Natural killer cell treated with Interleukin-12 subunit alpha and Interleukin-12 subunit beta and Interleukin-15 and Interleukin-18, amount 100 ng/mL, for 72 hours (primary cell): Measurements from ENCODE around the gene SV2C. TPM values are rescaled to one million over a fixed set of nuclear protein-coding genes. Genes with fewer than 3 reads are reported as not detected.

ENCODE experiments used
- ATAC-seq, 2 donors: fragments of 150-1000 bp; cut with Tn5 transposase in 1 of 2; sonication (Bioruptor Pico), chemical (Tn5 transposase) in 1 of 2; 2 replicates each; pipeline ENCODE4 v1.10.0; 2021
- DNase-seq: peaks from one replicate; pipeline ENCODE4 v3.0.0; 2022; ENCODE audit warnings: low spot score
- H3K27ac Mint-ChIP-seq, 2 donors: 1 replicate in 1 of 2; 2 replicates in 1 of 2; pipeline ENCODE4 v1.8.0; 2022; ENCODE audit warnings: mixed read lengths in 2 of 2, mild to moderate bottlenecking in 1 of 2, moderate library complexity in 1 of 2
- H3K27me3 Mint-ChIP-seq, 2 donors: 1 replicate in 1 of 2; 2 replicates in 1 of 2; pipeline ENCODE4 v1.8.0; 2022; ENCODE audit warnings: mixed read lengths in 2 of 2
- H3K36me3 Mint-ChIP-seq: one replicate; pipeline ENCODE4 v1.8.0; 2022; ENCODE audit warnings: mixed read lengths
- H3K4me1 Mint-ChIP-seq, 2 donors: 1 replicate in 1 of 2; 2 replicates in 1 of 2; pipeline ENCODE4 v1.8.0; 2022; ENCODE audit warnings: low read depth in 2 of 2, mixed read lengths in 2 of 2, mild to moderate bottlenecking in 1 of 2
- H3K4me3 Mint-ChIP-seq: one replicate; pipeline ENCODE4 v1.8.0; 2022; ENCODE audit warnings: mixed read lengths
- H3K9me3 Mint-ChIP-seq: 2 replicates; pipeline ENCODE4 v1.8.0; 2022; ENCODE audit warnings: mixed read lengths
- total RNA-seq, 2 donors: library from RNA; stranded (reverse); gene quantifications; one replicate each; pipeline ENCODE4 v1.2.3, GENCODE V29; 2022

SV2C gene
- total RNA-seq, 2 donors from 2014 or later: 0.06 TPM; not detected in 1

- ATAC-seq (no peak), DNase-seq (no peak)
- no peaks in the 10 kb centered on the region for H3K4me1 Mint-ChIP-seq
- no peak overlapping the region for H3K4me3 Mint-ChIP-seq
- H3K36me3 Mint-ChIP-seq: no peaks in the 10 kb centered on the region
- H3K9me3 Mint-ChIP-seq: no peaks in the 10 kb centered on the region
- peaks cover 18 to 30% of the 10 kb centered on the region in 2 donors for H3K27me3 Mint-ChIP-seq
- no peak overlapping the region for H3K27ac Mint-ChIP-seq
These were observed 42.2 kb downstream of the SV2C start for GRCh38 chr5:76125346-76125745.

- H3K27me3 Mint-ChIP-seq: peaks cover 21 to 35% of the 10 kb centered on the region in 2 donors
- no peaks in the 10 kb centered on the region for H3K36me3 Mint-ChIP-seq
- no peak overlapping the region for H3K27ac Mint-ChIP-seq
- H3K9me3 Mint-ChIP-seq: no peaks in the 10 kb centered on the region
- ATAC-seq: no peak
- H3K4me1 Mint-ChIP-seq: no peaks in the 10 kb centered on the region
- no peak overlapping the region for H3K4me3 Mint-ChIP-seq
- DNase-seq: no peak
These were observed 42.7 kb downstream of the SV2C start for GRCh38 chr5:76125888-76126287.

GRCh38 chr5:76134003-76134402 lies 50.8 kb downstream of the SV2C start:
- ATAC-seq (no peak), DNase-seq (no peak)
- H3K36me3 Mint-ChIP-seq: no peaks in the 10 kb centered on the region
- H3K9me3 Mint-ChIP-seq: no peaks in the 10 kb centered on the region
- H3K4me3 Mint-ChIP-seq: no peak overlapping the region
- no peaks in the 10 kb centered on the region for H3K4me1 Mint-ChIP-seq
- no peak overlapping the region for H3K27ac Mint-ChIP-seq
- peaks cover 24 to 50% of the 10 kb centered on the region in 2 donors for H3K27me3 Mint-ChIP-seq

GRCh38 chr5:76134646-76135045 lies 51.5 kb downstream of the SV2C start:
- DNase-seq (no peak), ATAC-seq (no peak)
- Mint-ChIP-seq H3K4me1 (no peaks in the 10 kb centered on the region), H3K27me3 (peaks cover 24 to 50% of the 10 kb centered on the region in 2 donors), H3K4me3 (no peak overlapping the region), H3K36me3 (no peaks in the 10 kb centered on the region), H3K27ac (no peak overlapping the region), H3K9me3 (no peaks in the 10 kb centered on the region)

- Mint-ChIP-seq H3K9me3 (no peaks in the 10 kb centered on the region), H3K27ac (no peak overlapping the region), H3K4me3 (no peak overlapping the region), H3K27me3 (peaks cover 13 to 28% of the 10 kb centered on the region in 2 donors), H3K4me1 (no peaks in the 10 kb centered on the region), H3K36me3 (no peaks in the 10 kb centered on the region)
- no peak for ATAC-seq
- no peak for DNase-seq
These were observed 54.8 kb downstream of the SV2C start for GRCh38 chr5:76137887-76138542.

GRCh38 chr5:76143884-76144283 lies 60.7 kb downstream of the SV2C start:
- DNase-seq: no peak
- Mint-ChIP-seq H3K4me3 (no peak overlapping the region), H3K36me3 (no peaks in the 10 kb centered on the region), H3K4me1 (no peaks in the 10 kb centered on the region), H3K27me3 (peaks cover 0 to 3% of the 10 kb centered on the region in 2 donors), H3K27ac (no peak overlapping the region), H3K9me3 (no peaks in the 10 kb centered on the region)
- no peak for ATAC-seq

- no peaks in the 10 kb centered on the region for H3K4me1 Mint-ChIP-seq
- no peaks in the 10 kb centered on the region for H3K9me3 Mint-ChIP-seq
- ATAC-seq (no peak), DNase-seq (no peak)
- no peak overlapping the region for H3K27ac Mint-ChIP-seq
- peaks cover 0 to 3% of the 10 kb centered on the region in 2 donors for H3K27me3 Mint-ChIP-seq
- no peak overlapping the region for H3K4me3 Mint-ChIP-seq
- H3K36me3 Mint-ChIP-seq: no peaks in the 10 kb centered on the region
These were observed 61.5 kb downstream of the SV2C start for GRCh38 chr5:76144513-76145274.

GRCh38 chr5:76145945-76146344 lies 62.8 kb downstream of the SV2C start:
- H3K27me3 Mint-ChIP-seq: peaks cover 0 to 4% of the 10 kb centered on the region in 2 donors
- H3K27ac Mint-ChIP-seq: no peak overlapping the region
- H3K36me3 Mint-ChIP-seq: no peaks in the 10 kb centered on the region
- no peak overlapping the region for H3K4me3 Mint-ChIP-seq
- no peaks in the 10 kb centered on the region for H3K9me3 Mint-ChIP-seq
- DNase-seq: no peak
- no peaks in the 10 kb centered on the region for H3K4me1 Mint-ChIP-seq
- no peak for ATAC-seq

GRCh38 chr5:76149636-76150035 lies 66.5 kb downstream of the SV2C start:
- ATAC-seq: no peak

GRCh38 chr5:76152161-76152560 lies 69.0 kb downstream of the SV2C start:
- Mint-ChIP-seq H3K4me1 (peaks cover 14 to 27% of the 10 kb centered on the region in 2 donors), H3K27ac (no peak overlapping the region)
- ATAC-seq: no peak

More at GRCh38 chr5:76149636-76150035, 66.5 kb downstream of the SV2C start:
- DNase-seq: no peak
- no peaks in the 10 kb centered on the region for H3K36me3 Mint-ChIP-seq
- no peak overlapping the region for H3K4me3 Mint-ChIP-seq
- peaks cover 0 to 8% of the 10 kb centered on the region in 2 donors for H3K27me3 Mint-ChIP-seq
- H3K27ac Mint-ChIP-seq: no peak overlapping the region
- H3K4me1 Mint-ChIP-seq: peaks cover 2 to 9% of the 10 kb centered on the region in 2 donors
- H3K9me3 Mint-ChIP-seq: no peaks in the 10 kb centered on the region

GRCh38 chr5:76152700-76153099 lies 69.5 kb downstream of the SV2C start:
- Mint-ChIP-seq H3K27me3 (peaks cover 0 to 14% of the 10 kb centered on the region in 2 donors), H3K4me1 (peaks cover 14 to 27% of the 10 kb centered on the region in 2 donors)
- no peak for ATAC-seq

More at GRCh38 chr5:76152161-76152560, 69.0 kb downstream of the SV2C start:
- H3K4me3 Mint-ChIP-seq: no peak overlapping the region
- DNase-seq: no peak
- peaks cover 9% of the 10 kb centered on the region for H3K36me3 Mint-ChIP-seq
- peaks cover 0 to 14% of the 10 kb centered on the region in 2 donors for H3K27me3 Mint-ChIP-seq
- no peaks in the 10 kb centered on the region for H3K9me3 Mint-ChIP-seq

GRCh38 chr5:76153271-76153670 lies 70.1 kb downstream of the SV2C start:
- no peak for ATAC-seq
- no peak for DNase-seq
- Mint-ChIP-seq H3K36me3 (peaks cover 9% of the 10 kb centered on the region), H3K9me3 (no peaks in the 10 kb centered on the region), H3K27ac (no peak overlapping the region), H3K4me1 (peaks cover 14 to 27% of the 10 kb centered on the region in 2 donors), H3K4me3 (no peak overlapping the region), H3K27me3 (peaks cover 0 to 14% of the 10 kb centered on the region in 2 donors)

More at GRCh38 chr5:76152700-76153099, 69.5 kb downstream of the SV2C start:
- DNase-seq: no peak
- H3K9me3 Mint-ChIP-seq: no peaks in the 10 kb centered on the region
- peaks cover 9% of the 10 kb centered on the region for H3K36me3 Mint-ChIP-seq
- no peak overlapping the region for H3K4me3 Mint-ChIP-seq
- no peak overlapping the region for H3K27ac Mint-ChIP-seq

- Mint-ChIP-seq H3K4me1 (peaks cover 14 to 27% of the 10 kb centered on the region in 2 donors), H3K36me3 (peaks cover 9% of the 10 kb centered on the region), H3K27ac (no peak overlapping the region), H3K27me3 (peaks cover 0 to 16% of the 10 kb centered on the region in 2 donors), H3K4me3 (no peak overlapping the region), H3K9me3 (no peaks in the 10 kb centered on the region)
- ATAC-seq (no peak), DNase-seq (no peak)
These were observed 71.0 kb downstream of the SV2C start for GRCh38 chr5:76154009-76154690.

- Mint-ChIP-seq H3K36me3 (peaks cover 9% of the 10 kb centered on the region), H3K27ac (no peak overlapping the region), H3K4me3 (peak overlapping the region; percentile 21), H3K27me3 (peaks cover 0 to 16% of the 10 kb centered on the region in 2 donors), H3K9me3 (no peaks in the 10 kb centered on the region), H3K4me1 (peaks cover 14 to 27% of the 10 kb centered on the region in 2 donors)
- DNase-seq: no peak
- ATAC-seq: peak; percentile 43 to 71
These were observed 72.4 kb downstream of the SV2C start for GRCh38 chr5:76155536-76155935.
